Type B pancreatic cell (in vitro differentiated cells): ENCODE data around the gene POLR3C. TPM values are rescaled to one million over a fixed set of nuclear protein-coding genes. Genes with fewer than 3 reads are reported as not detected.

Experiments used
- DNase-seq: peaks from one replicate; pipeline ENCODE4 v3.0.0; 2021; ENCODE audit warnings: mixed read lengths; ENCODE audit not compliant: unreplicated experiment; ENCODE audit errors: extremely low spot score
- H3K27ac Mint-ChIP-seq: 2 replicates; pipeline ENCODE4 v1.8.0; 2021; ENCODE audit warnings: mild to moderate bottlenecking, mixed read lengths
- H3K27me3 Mint-ChIP-seq: 2 replicates; pipeline ENCODE4 v1.8.0; 2021; ENCODE audit warnings: mixed read lengths
- H3K36me3 Mint-ChIP-seq: 2 replicates; pipeline ENCODE4 v1.8.0; 2021; ENCODE audit warnings: mixed read lengths
- H3K4me1 Mint-ChIP-seq: one replicate; pipeline ENCODE4 v1.8.0; 2021; ENCODE audit warnings: mixed read lengths; ENCODE audit not compliant: unreplicated experiment
- H3K4me3 Mint-ChIP-seq: 2 replicates; pipeline ENCODE4 v1.8.0; 2021; ENCODE audit warnings: mild to moderate bottlenecking, mixed read lengths
- H3K9me3 Mint-ChIP-seq: 2 replicates; pipeline ENCODE4 v1.8.0; 2021; ENCODE audit warnings: mixed read lengths
- CTCF ChIP-seq: fragments of 200-600 bp; sonication (generic); conservative IDR thresholded peaks from 2 replicates; pipeline ENCODE4 v1.5.0; 2021; ENCODE audit warnings: antibody characterized with exemption, mild to moderate bottlenecking
- total RNA-seq: library from RNA; stranded (reverse); gene quantifications from 2 replicates; pipeline ENCODE4 v1.2.1, GENCODE V29; 2021; ENCODE audit warnings: low replicate concordance

POLR3C gene
- total RNA-seq, 1 donor from 2014 or later: 28.3 TPM

DNA sequence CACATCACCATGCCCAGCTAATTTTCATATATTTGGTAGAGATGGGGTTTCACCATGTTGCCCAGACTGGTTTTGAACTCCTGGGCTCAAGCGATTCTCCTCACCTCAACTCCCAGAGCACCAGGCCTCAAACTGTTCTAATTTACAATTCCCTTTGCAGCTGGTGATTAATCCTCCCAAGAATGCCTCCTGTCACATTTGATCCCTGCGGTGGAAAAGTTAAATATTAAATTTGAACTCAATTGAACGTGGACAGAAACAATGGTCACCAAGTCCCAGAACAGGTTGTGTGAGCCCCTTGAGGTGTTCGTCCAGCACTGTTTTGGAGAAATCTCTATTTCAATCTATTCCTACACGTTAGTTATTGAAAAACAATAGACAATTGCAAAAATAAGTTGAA lies 63.6 kb downstream of the POLR3C start:
- Mint-ChIP-seq H3K36me3 (no peaks in the 10 kb centered on the region), H3K27ac (no peak overlapping the region), H3K9me3 (no peaks in the 10 kb centered on the region), H3K4me1 (peaks cover 19% of the 10 kb centered on the region), H3K4me3 (peak overlapping the region; percentile 40), H3K27me3 (peaks cover 38% of the 10 kb centered on the region)
- TF ChIP-seq CTCF: no peak
- DNase-seq: no peak

- no peaks in the 10 kb centered on the region for H3K36me3 Mint-ChIP-seq
- peaks cover 19% of the 10 kb centered on the region for H3K4me1 Mint-ChIP-seq
- H3K27me3 Mint-ChIP-seq: peaks cover 20% of the 10 kb centered on the region
- TF ChIP-seq CTCF: no peak
- DNase-seq: no peak
- no peak overlapping the region for H3K27ac Mint-ChIP-seq
- no peaks in the 10 kb centered on the region for H3K9me3 Mint-ChIP-seq
- H3K4me3 Mint-ChIP-seq: no peak overlapping the region
These were observed 65.7 kb downstream of the POLR3C start for GRCh38 chr1:145889722-145890121.

DNA sequence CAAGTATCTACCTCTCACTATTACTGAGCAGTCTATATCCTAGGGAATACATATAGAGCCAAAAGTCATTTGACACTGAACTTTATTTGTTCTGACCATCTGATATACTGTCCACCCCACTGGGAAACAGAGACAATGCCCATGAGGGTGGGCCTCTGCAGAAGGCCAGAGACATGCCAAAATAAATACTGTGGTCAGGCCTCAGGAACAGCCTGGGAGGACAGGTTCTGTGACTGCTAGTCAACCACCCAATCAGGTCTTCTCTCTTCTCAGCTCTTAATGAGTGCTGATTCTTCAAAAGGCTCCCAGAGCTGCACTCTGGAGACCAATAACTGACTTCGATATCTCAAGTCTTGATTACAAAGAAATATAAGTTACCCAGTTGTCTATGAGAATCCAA lies 67.1 kb downstream of the POLR3C start:
- TF ChIP-seq CTCF: no peak
- DNase-seq: no peak

GRCh38 chr1:145891587-145892485 lies 67.8 kb downstream of the POLR3C start:
- TF ChIP-seq CTCF: peak; percentile 95
- peaks cover 5% of the 10 kb centered on the region for H3K27me3 Mint-ChIP-seq
- no peaks in the 10 kb centered on the region for H3K36me3 Mint-ChIP-seq
- H3K4me1 Mint-ChIP-seq: peaks cover 19% of the 10 kb centered on the region
- H3K4me3 Mint-ChIP-seq: peak overlapping the region; percentile 71
- peak; percentile 90 for DNase-seq
- H3K9me3 Mint-ChIP-seq: no peaks in the 10 kb centered on the region
- H3K27ac Mint-ChIP-seq: peak overlapping the region; percentile 87

More for the DNA sequence above, 67.1 kb downstream of the POLR3C start:
- H3K9me3 Mint-ChIP-seq: no peaks in the 10 kb centered on the region
- H3K4me1 Mint-ChIP-seq: peaks cover 19% of the 10 kb centered on the region
- H3K4me3 Mint-ChIP-seq: no peak overlapping the region
- no peaks in the 10 kb centered on the region for H3K36me3 Mint-ChIP-seq
- no peak overlapping the region for H3K27ac Mint-ChIP-seq
- peaks cover 11% of the 10 kb centered on the region for H3K27me3 Mint-ChIP-seq

DNA sequence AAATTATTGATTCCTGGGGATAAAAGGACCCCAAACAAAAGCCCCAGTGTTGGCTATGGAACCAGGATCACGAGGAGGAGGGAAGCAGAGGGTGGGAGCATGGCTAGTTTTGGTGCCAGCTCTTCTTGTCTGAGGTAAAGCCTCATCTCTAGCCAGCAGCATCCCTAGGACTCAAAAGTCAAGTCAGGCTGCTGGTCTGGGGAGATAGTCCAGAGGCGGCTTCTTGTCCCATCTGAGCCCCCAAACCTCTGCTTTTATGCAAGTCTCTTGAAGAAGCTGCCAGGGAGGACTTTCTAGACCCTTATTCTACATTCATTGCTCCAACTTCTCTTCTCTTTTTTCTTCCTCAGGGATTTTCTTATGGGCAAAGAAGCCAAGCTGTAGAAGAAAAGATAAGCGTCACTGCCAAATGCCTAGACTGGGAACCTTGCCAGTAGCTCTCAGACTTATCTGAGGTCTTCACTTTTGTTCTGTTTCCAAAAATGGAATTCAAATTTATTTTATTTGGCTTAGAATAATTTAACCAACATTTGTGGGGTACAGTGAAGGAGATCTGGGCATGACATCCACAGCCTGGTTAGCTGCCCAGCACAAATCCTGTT lies 68.6 kb downstream of the POLR3C start:
- H3K4me1 Mint-ChIP-seq: peaks cover 19% of the 10 kb centered on the region
- peak overlapping the region; percentile 71 for H3K4me3 Mint-ChIP-seq
- no peaks in the 10 kb centered on the region for H3K36me3 Mint-ChIP-seq
- peaks cover 3% of the 10 kb centered on the region for H3K27me3 Mint-ChIP-seq
- no peak for TF ChIP-seq CTCF
- H3K27ac Mint-ChIP-seq: peak overlapping the region; percentile 87
- no peak for DNase-seq
- H3K9me3 Mint-ChIP-seq: no peaks in the 10 kb centered on the region
